Inferior parietal cortex (tissue), 1 donor: ENCODE results near the gene TOP1.
A peak's percentile ranks its signal among the peaks of the same experiment; 100 is the strongest.

Experiments used
- DNase-seq: peaks from one replicate; pipeline ENCODE4 v3.0.0-alpha.2; 2016; ENCODE audit errors: extremely low spot score

Gene TOP1

GRCh38 chr20:41168281-41169161 is 139.9 kb downstream of the TOP1 start:
- DNase-seq: no peak

GRCh38 chr20:41169162-41169690 is 140.6 kb downstream of the TOP1 start:
- DNase-seq: no peak

GRCh38 chr20:41169791-41170351 is 141.2 kb downstream of the TOP1 start:
- no peak for DNase-seq

- no peak for DNase-seq
Measured at GRCh38 chr20:41170386-41171105, 141.9 kb downstream of the TOP1 start.

GRCh38 chr20:41171736-41172295 is 143.2 kb downstream of the TOP1 start:
- DNase-seq: no peak

GRCh38 chr20:41172296-41173140 is 143.9 kb downstream of the TOP1 start:
- DNase-seq: no peak

- peak; percentile 87 for DNase-seq
Measured at GRCh38 chr20:41173161-41173721, 144.6 kb downstream of the TOP1 start.

GRCh38 chr20:41173791-41174341 is 145.2 kb downstream of the TOP1 start:
- no peak for DNase-seq
